AG04450 (cell line): ENCODE data around the gene SP5. TPM values are rescaled to one million over a fixed set of nuclear protein-coding genes. Genes with fewer than 3 reads are reported as not detected.

Experiments
- CTCF ChIA-PET: fragments of 300-600, 350-600 bp; formaldehyde crosslinking; extraction: SDS; loops from one replicate; lab custom pipeline; 2022; ENCODE audit warnings: antibody characterized with exemption, inconsistent platforms; lab: Charles Lee
- POLR2A ChIA-PET: fragments of 350-600 bp; formaldehyde crosslinking; extraction: SDS; loops from one replicate; lab custom pipeline; 2021; ENCODE audit warnings: antibody characterized with exemption, inconsistent platforms; lab: Yijun Ruan, JAX
- DNase-seq: peaks from one replicate; pipeline ENCODE4 v3.0.0-alpha.2; 2011; ENCODE audit warnings: low read depth, low spot score
- H3K27ac ChIP-seq: one replicate; pipeline ENCODE4 v1.5.1; 2012; ENCODE audit warnings: low read depth, low read length, control low read depth
- H3K27me3 ChIP-seq: one replicate; pipeline ENCODE4 v1.6.0; 2012; ENCODE audit warnings: low read length; ENCODE audit not compliant: control insufficient read depth, insufficient read depth
- H3K4me3 ChIP-seq: 2 replicates; pipeline ENCODE4 v1.5.1; 2011; ENCODE audit warnings: mild to moderate bottlenecking, low read depth, low read length, control low read depth
- H3K9me3 ChIP-seq: 2 replicates; pipeline ENCODE4 v1.5.1; 2012; ENCODE audit warnings: low read length; ENCODE audit not compliant: control insufficient read depth, insufficient read depth
- polyA plus RNA-seq: library from polyadenylated mRNA; depleted of rRNA; stranded (reverse); fragments of >200 nt; gene quantifications from 2 replicates; pipeline ENCODE4 v1.2.3, GENCODE V29; 2011
- TF ChIP-seq, protein P1 (sequence below): IDR thresholded peaks from 2 replicates; pipeline ENCODE4 v1.5.1; 2011; ENCODE audit warnings: low read depth, low read length, control low read depth, inconsistent platforms

SP5 gene
- polyA plus RNA-seq, 1 experiment = not detected

DNA sequence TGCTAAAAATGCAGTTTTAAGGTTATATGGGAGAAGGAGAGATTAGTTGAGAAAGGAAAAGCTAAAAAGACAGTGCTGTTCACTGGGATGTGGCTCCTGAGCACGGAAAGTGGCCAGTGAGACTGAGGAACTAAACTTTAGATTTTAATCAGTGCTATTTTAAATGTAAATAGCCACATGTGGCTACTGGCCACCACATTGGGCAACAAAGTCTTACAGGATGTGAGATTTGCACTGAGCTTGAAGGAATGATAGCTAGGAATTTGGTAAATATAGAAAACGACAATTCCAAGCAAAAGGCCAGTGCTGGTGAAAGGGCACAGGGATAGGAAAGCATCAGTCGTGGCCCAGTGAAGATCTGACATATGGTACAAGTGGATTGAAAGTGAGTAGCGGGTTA, 14.1 kb upstream of the SP5 start:
- Histone ChIP-seq H3K27ac (no peak overlapping the region), H3K9me3 (no peaks in the 10 kb centered on the region), H3K27me3 (no peaks in the 10 kb centered on the region), H3K4me3 (no peak overlapping the region)
- POLR2A ChIA-PET = no interaction called here
- TF ChIP-seq, protein P1, sequence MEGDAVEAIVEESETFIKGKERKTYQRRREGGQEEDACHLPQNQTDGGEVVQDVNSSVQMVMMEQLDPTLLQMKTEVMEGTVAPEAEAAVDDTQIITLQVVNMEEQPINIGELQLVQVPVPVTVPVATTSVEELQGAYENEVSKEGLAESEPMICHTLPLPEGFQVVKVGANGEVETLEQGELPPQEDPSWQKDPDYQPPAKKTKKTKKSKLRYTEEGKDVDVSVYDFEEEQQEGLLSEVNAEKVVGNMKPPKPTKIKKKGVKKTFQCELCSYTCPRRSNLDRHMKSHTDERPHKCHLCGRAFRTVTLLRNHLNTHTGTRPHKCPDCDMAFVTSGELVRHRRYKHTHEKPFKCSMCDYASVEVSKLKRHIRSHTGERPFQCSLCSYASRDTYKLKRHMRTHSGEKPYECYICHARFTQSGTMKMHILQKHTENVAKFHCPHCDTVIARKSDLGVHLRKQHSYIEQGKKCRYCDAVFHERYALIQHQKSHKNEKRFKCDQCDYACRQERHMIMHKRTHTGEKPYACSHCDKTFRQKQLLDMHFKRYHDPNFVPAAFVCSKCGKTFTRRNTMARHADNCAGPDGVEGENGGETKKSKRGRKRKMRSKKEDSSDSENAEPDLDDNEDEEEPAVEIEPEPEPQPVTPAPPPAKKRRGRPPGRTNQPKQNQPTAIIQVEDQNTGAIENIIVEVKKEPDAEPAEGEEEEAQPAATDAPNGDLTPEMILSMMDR = no peak
- no peak for DNase-seq
- CTCF ChIA-PET = interaction anchor here (0.9 kb wide), 1 partner anchor 10 kb away, joined by 3 read pairs; no protein-coding TSS in a partner anchor

DNA sequence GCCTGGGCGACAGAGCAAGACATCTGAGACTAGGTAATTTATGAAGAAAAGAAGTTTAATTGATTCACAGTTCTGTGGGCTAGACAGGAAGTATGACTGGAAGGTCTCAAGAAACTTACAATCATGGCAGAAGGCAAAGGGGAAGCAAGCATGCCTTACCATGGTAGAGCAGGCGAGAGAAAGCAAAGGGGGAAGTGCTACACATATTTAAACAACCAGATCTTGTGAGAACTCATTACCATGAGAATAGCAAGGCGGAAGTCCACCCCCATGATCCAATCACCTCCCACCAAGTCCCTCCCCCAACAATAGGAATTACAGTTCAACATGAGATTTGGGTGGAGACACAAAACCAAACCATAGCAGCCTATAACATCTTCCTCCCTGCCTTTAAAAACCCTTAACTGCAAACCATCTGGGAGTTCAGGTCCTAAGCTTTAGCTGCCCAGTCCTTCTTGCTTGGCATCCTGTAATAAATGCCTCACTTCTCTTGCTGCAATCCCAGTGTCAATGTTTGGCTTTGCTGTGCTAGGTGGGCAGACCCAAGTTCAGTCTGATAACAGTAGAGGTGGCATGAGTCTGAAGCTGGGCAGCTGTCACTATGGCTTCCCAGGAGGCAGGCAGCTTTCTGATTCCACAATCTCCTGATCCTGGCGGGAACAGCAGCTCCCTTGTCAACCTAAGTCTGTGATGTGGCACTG, 11.2 kb upstream of the SP5 start:
- DNase-seq = no peak
- Histone ChIP-seq H3K27me3 (peaks cover 9% of the 10 kb centered on the region), H3K9me3 (no peaks in the 10 kb centered on the region), H3K4me3 (no peak overlapping the region), H3K27ac (no peak overlapping the region)
- POLR2A ChIA-PET = no interaction called here
- TF ChIP-seq, protein P1 = no peak
- CTCF ChIA-PET = interaction anchor here (0.6 kb wide), 1 partner anchor 286 kb away, joined by 3 read pairs; no protein-coding TSS in a partner anchor

DNA sequence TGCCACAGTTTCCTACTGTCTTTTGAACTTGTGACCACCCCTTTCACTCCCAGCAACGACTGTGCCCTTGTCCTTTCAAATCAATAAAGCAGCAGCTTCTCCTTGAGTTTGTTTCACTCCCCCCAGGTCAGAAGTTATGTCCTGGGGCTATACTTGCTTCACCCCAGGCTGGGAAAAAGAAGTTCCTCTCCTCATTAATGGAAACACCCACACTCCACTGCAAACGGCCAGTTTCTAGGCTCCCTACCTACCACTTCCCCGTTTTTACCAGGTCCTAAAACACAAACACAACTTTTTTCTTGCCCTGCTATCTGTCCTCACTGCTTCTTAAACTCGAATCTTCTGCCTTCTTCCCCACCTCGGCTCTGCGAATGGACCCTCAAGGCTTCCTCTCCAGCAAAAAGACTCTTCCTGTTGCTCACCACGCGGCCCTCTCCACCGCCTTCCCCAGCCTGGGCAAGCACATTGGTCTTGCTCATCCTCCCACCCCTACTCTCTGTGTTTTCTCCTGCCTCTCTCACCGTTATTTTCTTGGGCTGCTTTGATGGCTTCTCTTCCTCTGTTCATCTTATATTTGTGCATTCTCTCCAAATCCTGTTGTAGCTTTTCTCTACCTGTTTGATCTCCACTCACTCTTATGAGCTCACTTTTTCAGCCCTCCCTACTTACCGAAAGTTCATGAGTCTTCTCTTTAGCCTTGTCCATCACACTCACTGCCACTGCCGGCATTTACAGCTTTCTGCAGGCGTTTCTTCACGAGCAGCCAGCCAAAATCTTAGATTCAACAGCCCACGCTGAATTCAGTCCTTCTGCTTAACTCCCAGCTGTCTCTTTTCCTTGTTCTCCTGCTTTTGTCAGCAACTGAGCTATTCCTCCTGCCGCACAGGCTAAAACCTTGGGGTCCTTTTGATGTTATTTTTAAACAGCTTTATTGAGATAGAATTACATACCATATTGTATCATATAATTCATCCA, 7.0 kb upstream of the SP5 start:
- TF ChIP-seq, protein P1 = no peak
- POLR2A ChIA-PET = no interaction called here
- no peak overlapping the region for H3K4me3 ChIP-seq
- no peak for DNase-seq
- H3K9me3 ChIP-seq = no peaks in the 10 kb centered on the region; the same call in 1 of the 2 replicates
- H3K27me3 ChIP-seq = peaks cover 39% of the 10 kb centered on the region
- CTCF ChIA-PET = interaction anchor here (0.5 kb wide), 1 partner anchor 210 kb away, joined by 3 read pairs; no protein-coding TSS in a partner anchor
- no peak overlapping the region for H3K27ac ChIP-seq

DNA sequence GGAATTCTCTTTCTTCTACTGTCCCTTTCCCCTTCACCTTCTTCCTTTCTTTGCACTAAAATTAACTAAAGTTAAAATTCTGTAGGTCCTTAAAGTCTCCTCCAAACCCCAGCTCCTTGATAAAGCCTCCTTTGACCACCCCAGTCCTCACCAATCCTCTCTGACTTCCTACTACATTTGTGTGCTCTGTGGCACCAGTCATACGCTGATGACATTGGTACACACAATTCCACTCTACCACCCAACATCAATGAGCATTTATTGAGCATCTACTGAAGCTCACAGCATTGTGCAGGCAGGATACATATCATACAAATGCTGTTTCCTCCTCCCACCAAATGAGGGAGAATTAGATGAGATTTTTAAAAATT, 4.5 kb upstream of the SP5 start:
- TF ChIP-seq, protein P1 = no peak
- ChIA-PET CTCF (interaction anchor here (0.9 kb wide), 1 partner anchor 9 kb away, joined by 3 read pairs; no protein-coding TSS in a partner anchor), POLR2A (no interaction called here)
- Histone ChIP-seq H3K4me3 (no peak overlapping the region), H3K9me3 (peaks cover 3% of the 10 kb centered on the region; the same call in 1 of the 2 replicates), H3K27me3 (peaks cover 60% of the 10 kb centered on the region), H3K27ac (no peak overlapping the region)
- DNase-seq = no peak
